Non-pigmented ciliary epithelial cell (primary cell): ENCODE measurements around the gene SLMAP.
"Not testable (repeated sequence)": the region's sequence is repeated elsewhere in the genome, so short reads cannot be mapped to it uniquely, and the experiment has no call there.

ENCODE experiments used
- DNase-seq: peaks from one replicate; pipeline ENCODE4 v3.0.0-alpha.2; 2010; ENCODE audit warnings: low read depth

Gene SLMAP

GRCh38 chr3:57832486-57832885, 76.4 kb downstream of the SLMAP start:
- no peak for DNase-seq

- DNase-seq, result no peak
Observed at GRCh38 chr3:57832900-57833313, 76.8 kb downstream of the SLMAP start.

GRCh38 chr3:57833763-57834162, 77.7 kb downstream of the SLMAP start:
- DNase-seq, result no peak

- no peak for DNase-seq
Observed at GRCh38 chr3:57837686-57838085, 81.6 kb downstream of the SLMAP start.

GRCh38 chr3:57838627-57839026, 82.5 kb downstream of the SLMAP start:
- DNase-seq, result no peak

GRCh38 chr3:57840473-57840872, 84.4 kb downstream of the SLMAP start:
- DNase-seq, result no peak

- no peak for DNase-seq
Observed at GRCh38 chr3:57841818-57842217, 85.7 kb downstream of the SLMAP start.

GRCh38 chr3:57848177-57848738, 92.1 kb downstream of the SLMAP start:
- no peak for DNase-seq

GRCh38 chr3:57851304-57851703, 95.2 kb downstream of the SLMAP start:
- no peak for DNase-seq

GRCh38 chr3:57852896-57853295, 96.8 kb downstream of the SLMAP start:
- no peak for DNase-seq

GRCh38 chr3:57855281-57855680, 99.2 kb downstream of the SLMAP start:
- no peak for DNase-seq

GRCh38 chr3:57855943-57856342, 99.8 kb downstream of the SLMAP start:
- DNase-seq, result no peak

GRCh38 chr3:57856675-57857074, 100.6 kb downstream of the SLMAP start:
- DNase-seq, result no peak

- no peak for DNase-seq
Observed at GRCh38 chr3:57862894-57863293, 106.8 kb downstream of the SLMAP start.

- DNase-seq, result no peak
Observed at GRCh38 chr3:57863380-57863779, 107.3 kb downstream of the SLMAP start.

GRCh38 chr3:57864853-57865252, 108.7 kb downstream of the SLMAP start:
- DNase-seq, result no peak

- not testable (repeated sequence) for DNase-seq
Observed at GRCh38 chr3:57869110-57869509, 113.0 kb downstream of the SLMAP start.

- DNase-seq, result no peak
Observed at GRCh38 chr3:57872606-57873005, 116.5 kb downstream of the SLMAP start.

GRCh38 chr3:57876632-57877031, 120.5 kb downstream of the SLMAP start:
- DNase-seq, result no peak

- no peak for DNase-seq
Observed at GRCh38 chr3:57877116-57877515, 121.0 kb downstream of the SLMAP start.

GRCh38 chr3:57884436-57884835, 128.3 kb downstream of the SLMAP start:
- DNase-seq, result not testable (repeated sequence)

GRCh38 chr3:57889807-57890206, 133.7 kb downstream of the SLMAP start:
- no peak for DNase-seq

GRCh38 chr3:57890874-57891273, 134.8 kb downstream of the SLMAP start:
- no peak for DNase-seq

- DNase-seq, result no peak
Observed at GRCh38 chr3:57892423-57892822, 136.3 kb downstream of the SLMAP start.

GRCh38 chr3:57893156-57893555, 137.0 kb downstream of the SLMAP start:
- no peak for DNase-seq
